Measurements from ENCODE around the gene DGUOK. TPM values are rescaled to one million over a fixed set of nuclear protein-coding genes. Genes with fewer than 3 reads are reported as not detected.

The DGUOK gene
- total RNA-seq, 1 experiment from 2014 or later, result 100 TPM

DNA sequence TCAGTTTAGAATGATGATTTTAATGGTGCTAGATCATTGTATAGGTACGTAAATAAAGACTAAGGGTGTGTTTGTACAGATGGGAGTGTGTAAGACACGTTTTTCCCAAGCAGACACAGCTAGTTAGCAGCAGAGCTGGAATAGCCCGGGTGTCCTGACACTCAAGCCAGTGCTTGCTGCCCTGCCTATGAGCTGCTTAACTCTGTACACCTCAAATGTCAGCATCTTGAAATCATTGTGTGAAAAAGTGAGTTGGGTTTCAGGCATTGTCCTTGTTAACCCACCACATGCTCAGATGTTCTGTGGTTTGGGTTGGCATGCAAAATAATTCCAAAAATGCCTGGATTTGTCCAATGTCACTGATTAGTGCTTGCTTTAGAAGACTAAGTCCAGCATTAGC lies 45.0 kb downstream of the DGUOK start:
- H3K9me3 ChIP-seq (ENCODE audit: control insufficient read depth in 1 of 2, insufficient read depth in 1 of 2, low read depth in 1 of 2, low read length in 2 of 2), result no peaks in the 10 kb centered on the region
- no peak overlapping the region for H3K9ac ChIP-seq (ENCODE audit: low read length)

More for the DNA sequence above, 45.0 kb downstream of the DGUOK start:
- TF ChIP-seq, protein P1, sequence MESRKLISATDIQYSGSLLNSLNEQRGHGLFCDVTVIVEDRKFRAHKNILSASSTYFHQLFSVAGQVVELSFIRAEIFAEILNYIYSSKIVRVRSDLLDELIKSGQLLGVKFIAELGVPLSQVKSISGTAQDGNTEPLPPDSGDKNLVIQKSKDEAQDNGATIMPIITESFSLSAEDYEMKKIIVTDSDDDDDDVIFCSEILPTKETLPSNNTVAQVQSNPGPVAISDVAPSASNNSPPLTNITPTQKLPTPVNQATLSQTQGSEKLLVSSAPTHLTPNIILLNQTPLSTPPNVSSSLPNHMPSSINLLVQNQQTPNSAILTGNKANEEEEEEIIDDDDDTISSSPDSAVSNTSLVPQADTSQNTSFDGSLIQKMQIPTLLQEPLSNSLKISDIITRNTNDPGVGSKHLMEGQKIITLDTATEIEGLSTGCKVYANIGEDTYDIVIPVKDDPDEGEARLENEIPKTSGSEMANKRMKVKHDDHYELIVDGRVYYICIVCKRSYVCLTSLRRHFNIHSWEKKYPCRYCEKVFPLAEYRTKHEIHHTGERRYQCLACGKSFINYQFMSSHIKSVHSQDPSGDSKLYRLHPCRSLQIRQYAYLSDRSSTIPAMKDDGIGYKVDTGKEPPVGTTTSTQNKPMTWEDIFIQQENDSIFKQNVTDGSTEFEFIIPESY (IDR thresholded peaks at IDR 0.05; ENCODE audit: extremely low read depth, insufficient replicate concordance, low read length), result no peak
- TF ChIP-seq ZNF274 (IDR thresholded peaks at IDR 0.05; ENCODE audit: low read depth, low read length), result no peak
- no peak for TF ChIP-seq ELF1 (IDR thresholded peaks at IDR 0.05; ENCODE audit: borderline replicate concordance, low read depth)
- TF ChIP-seq, protein P2, sequence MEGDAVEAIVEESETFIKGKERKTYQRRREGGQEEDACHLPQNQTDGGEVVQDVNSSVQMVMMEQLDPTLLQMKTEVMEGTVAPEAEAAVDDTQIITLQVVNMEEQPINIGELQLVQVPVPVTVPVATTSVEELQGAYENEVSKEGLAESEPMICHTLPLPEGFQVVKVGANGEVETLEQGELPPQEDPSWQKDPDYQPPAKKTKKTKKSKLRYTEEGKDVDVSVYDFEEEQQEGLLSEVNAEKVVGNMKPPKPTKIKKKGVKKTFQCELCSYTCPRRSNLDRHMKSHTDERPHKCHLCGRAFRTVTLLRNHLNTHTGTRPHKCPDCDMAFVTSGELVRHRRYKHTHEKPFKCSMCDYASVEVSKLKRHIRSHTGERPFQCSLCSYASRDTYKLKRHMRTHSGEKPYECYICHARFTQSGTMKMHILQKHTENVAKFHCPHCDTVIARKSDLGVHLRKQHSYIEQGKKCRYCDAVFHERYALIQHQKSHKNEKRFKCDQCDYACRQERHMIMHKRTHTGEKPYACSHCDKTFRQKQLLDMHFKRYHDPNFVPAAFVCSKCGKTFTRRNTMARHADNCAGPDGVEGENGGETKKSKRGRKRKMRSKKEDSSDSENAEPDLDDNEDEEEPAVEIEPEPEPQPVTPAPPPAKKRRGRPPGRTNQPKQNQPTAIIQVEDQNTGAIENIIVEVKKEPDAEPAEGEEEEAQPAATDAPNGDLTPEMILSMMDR (IDR thresholded peaks at IDR 0.05 in 2 of 3, conservative IDR thresholded peaks at IDR 0.05 in 1 of 3; ENCODE audit: borderline replicate concordance in 1 of 3, insufficient read depth in 1 of 3, low read depth in 2 of 3, low read length in 2 of 3), result no peak
- no peak for TF ChIP-seq CEBPB (IDR thresholded peaks at IDR 0.05; ENCODE audit: low read depth)
- TF ChIP-seq EZH2phosphoT487 (IDR thresholded peaks at IDR 0.05; ENCODE audit: borderline replicate concordance), result no peak
- TF ChIP-seq FOSL1 (IDR thresholded peaks at IDR 0.05; ENCODE audit: low read depth), result no peak
- TF ChIP-seq SIN3A (IDR thresholded peaks at IDR 0.05; ENCODE audit: low read depth), result no peak
- TF ChIP-seq EGR1 (IDR thresholded peaks at IDR 0.05; ENCODE audit: low read depth), result no peak
- no peak for TF ChIP-seq POLR2AphosphoS5 (IDR thresholded peaks at IDR 0.05; ENCODE audit: low read depth, low read length)
- no peak for TF ChIP-seq TCF7L2 (IDR thresholded peaks at IDR 0.05; ENCODE audit: borderline replicate concordance, extremely low read depth, insufficient read depth, insufficient read length)
- no peak for TF ChIP-seq YY1 (IDR thresholded peaks at IDR 0.05; ENCODE audit: extremely low read depth, insufficient replicate concordance, low read depth, low read length)
- TF ChIP-seq, protein P3, sequence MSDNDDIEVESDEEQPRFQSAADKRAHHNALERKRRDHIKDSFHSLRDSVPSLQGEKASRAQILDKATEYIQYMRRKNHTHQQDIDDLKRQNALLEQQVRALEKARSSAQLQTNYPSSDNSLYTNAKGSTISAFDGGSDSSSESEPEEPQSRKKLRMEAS (IDR thresholded peaks at IDR 0.05), result no peak
- no peak for TF ChIP-seq ZFX (IDR thresholded peaks at IDR 0.05)
- TF ChIP-seq RAD21 (IDR thresholded peaks at IDR 0.05; ENCODE audit: low read depth), result no peak
- TF ChIP-seq, protein P4, sequence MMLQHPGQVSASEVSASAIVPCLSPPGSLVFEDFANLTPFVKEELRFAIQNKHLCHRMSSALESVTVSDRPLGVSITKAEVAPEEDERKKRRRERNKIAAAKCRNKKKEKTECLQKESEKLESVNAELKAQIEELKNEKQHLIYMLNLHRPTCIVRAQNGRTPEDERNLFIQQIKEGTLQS (IDR thresholded peaks at IDR 0.05), result no peak
- Histone ChIP-seq H3K27ac (ENCODE audit: low read depth, low read length) (no peak overlapping the region), H4K20me1 (ENCODE audit: insufficient read depth) (no peaks in the 10 kb centered on the region), H3K4me1 (ENCODE audit: control insufficient read depth in 1 of 2, insufficient read depth in 2 of 2, low read length in 2 of 2) (peaks cover 0 to 2% of the 10 kb centered on the region in 2 experiments; a peak in 1 of 4 replicates), H3K79me2 (ENCODE audit: insufficient read depth, low read length) (no peaks in the 10 kb centered on the region), H3K36me3 (ENCODE audit: control insufficient read depth in 1 of 2, insufficient read depth in 2 of 2, low read length in 2 of 2) (0 out of 4 replicates have a peak, but pooled peaks cover 0 to 2% of the 10 kb centered on the region in 2 experiments), H3K4me3 (replicated peaks in 1 of 2; ENCODE audit: low read depth in 1 of 2, low read length in 2 of 2) (no peak overlapping the region), H3K27me3 (ENCODE audit: insufficient read depth, low read length) (no peaks in the 10 kb centered on the region), H3K4me2 (ENCODE audit: low read length) (no peak overlapping the region), H3K9me2 (ENCODE audit: insufficient read depth) (no peaks in the 10 kb centered on the region), H2AFZ (ENCODE audit: low read depth, low read length, poor library complexity, severe bottlenecking) (no peak overlapping the region)
- ChIA-PET RAD21 (ENCODE audit: low non-redundant PET in 1 of 2, low total read pairs in 2 of 2, uncharacterized antibody in 2 of 2, unreplicated experiment in 2 of 2) (no interaction called here), CTCF (no interaction called here), POLR2A (no interaction called here)
- DNase-seq (ENCODE audit: low read depth, low spot score), result no peak
- BruUV-seq (replicated peaks), result no TSS peak
- intact Hi-C loops (cut with micrococcal nuclease), result no loop called here
- ATAC-seq, result no peak

All from HCT116 (cell line).